GM18520 (cell line): ENCODE measurements around the gene MCFD2.

Source experiments
- ATAC-seq: cut with Tn5 transposase; IDR thresholded peaks from one replicate; pipeline ENCODE4 v1.9.1; 2021; ENCODE audit not compliant: unreplicated experiment

MCFD2 gene

GRCh38 chr2:46939626-46940359 lies 24.2 kb upstream of the MCFD2 start:
- no peak for ATAC-seq

GRCh38 chr2:46937471-46937901 lies 21.9 kb upstream of the MCFD2 start:
- no peak for ATAC-seq

GRCh38 chr2:46936566-46936965 lies 21.0 kb upstream of the MCFD2 start:
- no peak for ATAC-seq

GRCh38 chr2:46935071-46935470 lies 19.5 kb upstream of the MCFD2 start:
- no peak for ATAC-seq

GRCh38 chr2:46929612-46930011 lies 14.0 kb upstream of the MCFD2 start:
- ATAC-seq: no peak

- no peak for ATAC-seq
These were observed 11.3 kb upstream of the MCFD2 start for GRCh38 chr2:46926863-46927262.

GRCh38 chr2:46925474-46926351 lies 10.1 kb upstream of the MCFD2 start:
- no peak for ATAC-seq

GRCh38 chr2:46924608-46925007 lies 9.0 kb upstream of the MCFD2 start:
- ATAC-seq: no peak

- no peak for ATAC-seq
These were observed 8.4 kb upstream of the MCFD2 start for GRCh38 chr2:46924038-46924437.

- ATAC-seq: no peak
These were observed 7.5 kb upstream of the MCFD2 start for GRCh38 chr2:46923041-46923528.

- ATAC-seq: no peak
These were observed 7.0 kb upstream of the MCFD2 start for GRCh38 chr2:46922606-46923005.

GRCh38 chr2:46921676-46922448 lies 6.3 kb upstream of the MCFD2 start:
- ATAC-seq: no peak

- ATAC-seq: no peak
These were observed 2.0 kb upstream of the MCFD2 start for GRCh38 chr2:46917628-46918027.

GRCh38 chr2:46915811-46916630 lies 415 bp upstream of the MCFD2 start:
- ATAC-seq: peak; percentile 83

- no peak for ATAC-seq
These were observed 902 bp downstream of the MCFD2 start for GRCh38 chr2:46914578-46915230.

GRCh38 chr2:46913471-46914381 lies 1.9 kb downstream of the MCFD2 start:
- no peak for ATAC-seq

GRCh38 chr2:46909771-46910419 lies 5.7 kb downstream of the MCFD2 start:
- peak; percentile 88 for ATAC-seq

GRCh38 chr2:46909150-46909549 lies 6.5 kb downstream of the MCFD2 start:
- ATAC-seq: no peak
